Breast epithelium (tissue), 4 donors: ENCODE data around the gene GRAP. TPM values are rescaled to one million over a fixed set of nuclear protein-coding genes. Genes with fewer than 3 reads are reported as not detected.

Experiments used
- DNase-seq, 2 donors: peaks; one replicate each; pipeline ENCODE4 v3.0.0-alpha.2; 2019; ENCODE audit warnings: low spot score in 2 of 2
- H3K27ac ChIP-seq, 2 donors: fragments of 200-600 bp; sonication (generic) in 1 of 2; one replicate each; pipeline ENCODE4 v1.5.1; 2016 to 2019; ENCODE audit warnings: mild to moderate bottlenecking in 1 of 2
- H3K27me3 ChIP-seq, 2 donors: fragments of 200-600 bp; sonication (generic) in 1 of 2; one replicate each; pipeline versions ENCODE4 v1.5.1 to v1.6.0; 2017 to 2019; ENCODE audit warnings: control low read depth in 1 of 2, mild to moderate bottlenecking in 1 of 2
- H3K36me3 ChIP-seq: fragments of 200-600 bp; one replicate; pipeline ENCODE4 v1.5.1; 2019
- H3K4me1 ChIP-seq, 2 donors: fragments of 200-600 bp; sonication (generic); one replicate each; pipeline ENCODE4 v1.5.1; 2016 to 2019; ENCODE audit warnings: control low read depth in 1 of 2
- H3K4me3 ChIP-seq, 3 donors: fragments of 200-600 bp; sonication (generic); 1 replicate in 2 of 3; 2 replicates in 1 of 3; pipeline ENCODE4 v1.5.1; 2016 to 2019; ENCODE audit warnings: mild to moderate bottlenecking in 3 of 3, moderate library complexity in 2 of 3
- H3K9me3 ChIP-seq, 2 donors: fragments of 200-600 bp; sonication (generic) in 1 of 2; one replicate each; pipeline ENCODE4 v1.5.1; 2016 to 2019; ENCODE audit warnings: control low read depth in 1 of 2
- CTCF ChIP-seq, 3 donors: fragments of 450-650 bp; IDR thresholded peaks; one replicate each; pipeline ENCODE4 v1.5.1; 2016 to 2017; ENCODE audit warnings: antibody characterized with exemption in 3 of 3, mild to moderate bottlenecking in 3 of 3, moderate library complexity in 3 of 3
- POLR2A ChIP-seq: fragments of 450-650 bp; IDR thresholded peaks from one replicate; pipeline ENCODE4 v1.6.1; 2016; ENCODE audit warnings: antibody characterized with exemption, mild to moderate bottlenecking, moderate library complexity
- POLR2AphosphoS5 ChIP-seq, 3 donors: sonication (generic); formaldehyde crosslinking; IDR thresholded peaks; one replicate each; pipeline ENCODE4 v1.6.1; 2017; ENCODE audit warnings: antibody characterized with exemption in 3 of 3
- intact Hi-C: fragments of 100-400 bp; cut with DNase I; formaldehyde crosslinking; loops from one replicate; pipeline ENCODE4 v1.15.1; 2023; ENCODE audit warnings: low total_unique reads
- total RNA-seq, 3 donors: library from RNA; depleted of rRNA; stranded (reverse); fragments of >200 nt; gene quantifications; one replicate each; pipeline ENCODE4 v1.1.0, GENCODE V29; 2016

Gene GRAP
- total RNA-seq, 3 donors from 2014 or later: 1.8 to 9.8 (median 2.2) TPM

DNA sequence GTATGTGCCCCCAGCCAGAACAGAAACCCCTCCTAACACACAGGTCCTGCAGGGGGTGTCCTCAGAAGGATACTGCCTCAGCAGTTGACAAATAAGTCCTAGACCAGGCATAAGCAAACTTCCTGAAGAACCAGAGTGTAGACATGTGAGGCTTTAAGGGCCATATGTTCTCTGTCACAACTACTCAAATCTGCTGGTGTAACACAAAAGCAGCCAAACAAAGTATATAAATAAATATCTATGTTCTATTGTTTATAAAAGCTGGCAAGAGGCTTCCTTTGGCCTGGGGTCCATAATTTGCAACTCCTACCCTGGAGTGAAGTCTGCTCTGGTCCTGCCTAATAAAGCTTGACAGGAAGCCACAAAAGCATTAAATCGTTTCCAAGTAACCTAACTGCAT is 52.1 kb downstream of the GRAP start:
- no peak for DNase-seq
- Histone ChIP-seq H3K4me1 (no peaks in the 10 kb centered on the region), H3K36me3 (no peaks in the 10 kb centered on the region), H3K27ac (no peak overlapping the region), H3K9me3 (no peaks in the 10 kb centered on the region), H3K4me3 (no peak overlapping the region), H3K27me3 (no peaks in the 10 kb centered on the region)
- TF ChIP-seq POLR2AphosphoS5 (IDR thresholded peaks at IDR 0.05) (no peak), CTCF (IDR thresholded peaks at IDR 0.05) (no peak), POLR2A (no peak)
- intact Hi-C loops: no loop called here

DNA sequence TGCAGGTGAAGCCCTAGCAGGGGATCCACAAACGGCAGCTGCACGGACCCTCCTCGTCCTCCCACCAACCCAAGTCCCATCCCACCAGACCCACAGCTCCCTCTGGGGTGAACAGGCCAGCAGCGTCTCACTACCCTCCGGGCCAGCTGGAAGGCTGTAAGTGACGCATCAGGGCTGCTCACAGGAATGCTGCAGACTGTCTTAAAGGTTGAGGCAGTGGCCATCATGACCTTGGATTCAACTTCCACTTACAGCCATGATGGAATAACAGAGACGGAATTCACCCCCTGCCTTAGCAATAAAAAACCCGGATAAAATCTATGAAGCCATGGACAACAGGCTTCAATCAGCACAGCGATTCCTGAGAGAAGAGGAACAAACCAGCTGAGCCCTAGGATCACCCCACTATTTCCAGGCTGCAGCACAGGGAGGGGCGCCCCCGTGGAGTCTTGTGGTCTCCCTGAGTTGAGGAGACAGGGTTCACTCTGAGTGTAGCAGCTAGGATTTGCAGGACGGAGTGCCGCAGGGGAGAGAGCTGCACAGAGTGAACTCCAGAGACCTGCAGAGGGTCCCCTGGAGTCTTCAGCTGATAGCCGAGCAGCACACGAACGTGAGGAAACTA is 52.7 kb downstream of the GRAP start:
- no peak overlapping the region for H3K27ac ChIP-seq
- no peaks in the 10 kb centered on the region for H3K4me1 ChIP-seq
- H3K36me3 ChIP-seq: no peaks in the 10 kb centered on the region
- no peak for TF ChIP-seq POLR2A
- TF ChIP-seq CTCF (IDR thresholded peaks at IDR 0.05): no peak
- TF ChIP-seq POLR2AphosphoS5 (IDR thresholded peaks at IDR 0.05): no peak
- no peak for DNase-seq
- intact Hi-C loops: no loop called here
- H3K9me3 ChIP-seq: no peaks in the 10 kb centered on the region
- H3K27me3 ChIP-seq: no peaks in the 10 kb centered on the region
- no peak overlapping the region for H3K4me3 ChIP-seq

DNA sequence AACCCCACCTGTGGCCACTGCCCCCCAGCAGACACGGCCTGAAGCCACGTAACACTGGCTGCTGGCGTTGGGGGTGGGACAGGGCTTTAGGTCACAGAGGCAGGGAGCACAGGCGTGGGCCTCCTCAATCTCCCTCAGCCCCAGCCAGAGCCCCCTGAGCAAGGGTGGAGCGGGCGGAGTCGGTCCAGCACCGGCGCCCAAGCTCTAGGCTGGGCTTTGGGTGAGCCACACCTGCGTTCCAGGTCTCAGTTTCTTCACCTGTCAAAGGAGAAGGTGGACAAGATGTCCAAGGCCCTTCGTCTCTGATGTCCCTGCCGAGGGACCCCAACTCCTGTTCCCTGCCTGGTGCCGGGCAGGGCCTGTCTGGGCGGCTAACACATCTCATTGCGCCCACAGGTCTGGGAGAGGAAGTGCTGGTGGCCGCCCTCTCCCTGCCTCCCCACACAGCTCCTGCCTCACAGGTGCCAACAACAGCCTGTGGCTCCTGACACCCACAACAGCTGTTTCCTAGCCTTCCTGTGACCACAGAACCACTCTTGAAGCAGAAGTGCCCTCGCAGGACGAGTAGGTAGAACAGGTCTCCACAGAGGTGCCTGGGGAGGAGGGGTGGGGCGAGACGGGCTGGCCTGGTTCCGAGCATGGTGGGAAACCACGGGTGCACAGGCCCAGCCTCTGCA is 54.2 kb downstream of the GRAP start:
- Histone ChIP-seq H3K4me1 (no peaks in the 10 kb centered on the region), H3K9me3 (no peaks in the 10 kb centered on the region), H3K27ac (no peak overlapping the region), H3K27me3 (no peaks in the 10 kb centered on the region), H3K36me3 (no peaks in the 10 kb centered on the region), H3K4me3 (no peak overlapping the region)
- no peak for TF ChIP-seq CTCF (IDR thresholded peaks at IDR 0.05)
- TF ChIP-seq POLR2AphosphoS5 (IDR thresholded peaks at IDR 0.05): no peak
- no peak for TF ChIP-seq POLR2A
- DNase-seq: no peak
- intact Hi-C loops: no loop called here

DNA sequence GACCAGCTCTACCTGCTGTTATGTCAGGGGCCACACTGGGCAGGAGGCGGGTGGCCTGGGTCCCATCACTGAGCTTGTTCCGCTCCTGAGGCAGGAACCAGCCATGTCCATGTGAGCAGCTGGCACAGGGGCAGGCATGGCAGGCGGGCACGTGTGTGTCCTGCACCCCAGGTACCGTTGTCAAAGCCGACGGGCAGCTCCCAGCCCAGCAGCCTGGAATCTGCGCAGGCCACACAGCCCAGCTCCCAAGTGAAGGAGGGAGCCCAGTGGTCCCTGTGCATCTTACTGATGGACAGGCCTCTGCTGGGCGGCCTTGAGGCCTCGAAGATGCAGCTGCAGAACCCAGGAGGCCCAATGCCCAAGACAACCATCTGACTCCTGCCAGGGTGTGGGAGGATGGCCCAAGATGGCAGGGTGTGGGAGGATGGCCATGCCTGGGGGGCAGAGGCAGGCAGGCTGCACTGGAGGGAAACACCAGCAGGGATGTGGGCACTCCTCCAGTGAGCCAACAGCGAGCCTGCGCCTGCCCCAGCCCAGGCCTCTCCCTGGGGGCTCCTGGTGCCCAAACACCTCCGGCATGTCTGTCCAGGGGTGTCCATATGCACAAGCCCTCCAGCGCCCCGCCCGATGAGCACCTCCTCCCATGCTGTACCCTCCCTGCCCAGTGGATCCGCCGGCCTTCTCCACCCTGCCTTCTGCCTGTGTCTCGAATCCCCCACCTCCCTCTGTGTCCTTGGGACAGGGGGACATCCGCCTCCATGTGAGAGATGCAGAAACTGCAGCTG is 55.0 kb downstream of the GRAP start:
- TF ChIP-seq POLR2AphosphoS5 (IDR thresholded peaks at IDR 0.05): no peak
- no peak for TF ChIP-seq CTCF (IDR thresholded peaks at IDR 0.05)
- no peak for TF ChIP-seq POLR2A
- no peak overlapping the region for H3K4me3 ChIP-seq
- no peaks in the 10 kb centered on the region for H3K27me3 ChIP-seq
- no peaks in the 10 kb centered on the region for H3K4me1 ChIP-seq
- DNase-seq: no peak
- no peaks in the 10 kb centered on the region for H3K36me3 ChIP-seq
- intact Hi-C loops: no loop called here
- H3K9me3 ChIP-seq: no peaks in the 10 kb centered on the region
- H3K27ac ChIP-seq: no peak overlapping the region

DNA sequence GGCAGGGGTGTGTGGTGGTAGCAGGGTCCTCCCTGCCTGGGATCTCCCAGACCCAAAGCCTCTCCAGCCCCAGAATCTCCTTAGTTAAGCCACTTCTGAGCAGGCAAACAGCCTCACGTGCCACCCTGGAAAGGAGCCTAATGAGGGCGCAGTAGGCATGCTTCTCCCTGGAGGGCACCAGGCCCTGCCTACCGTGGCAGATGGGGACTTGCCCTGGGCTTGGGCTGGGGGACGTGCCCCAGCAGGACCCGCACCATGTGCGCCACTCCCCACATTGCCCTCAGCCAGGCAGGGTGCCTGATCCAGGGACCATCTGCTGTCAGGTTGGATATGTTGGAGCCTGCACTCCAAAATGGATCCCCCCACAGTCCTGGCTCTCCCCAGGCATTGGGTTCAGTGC is 56.4 kb downstream of the GRAP start:
- Histone ChIP-seq H3K9me3 (no peaks in the 10 kb centered on the region), H3K27me3 (no peaks in the 10 kb centered on the region)

More for the DNA sequence above, 56.4 kb downstream of the GRAP start:
- intact Hi-C loops: no loop called here
- Histone ChIP-seq H3K27ac (no peak overlapping the region), H3K4me1 (no peaks in the 10 kb centered on the region), H3K36me3 (no peaks in the 10 kb centered on the region), H3K4me3 (no peak overlapping the region)
- TF ChIP-seq POLR2A (no peak), CTCF (IDR thresholded peaks at IDR 0.05) (no peak), POLR2AphosphoS5 (IDR thresholded peaks at IDR 0.05) (no peak)
- DNase-seq: no peak
